OCI-LY7 (cell line): Measurements from ENCODE around the gene AICDA. TPM values are rescaled to one million over a fixed set of nuclear protein-coding genes. Genes with fewer than 3 reads are reported as not detected.
"Not testable (repeated sequence)": the region's sequence is repeated elsewhere in the genome, so short reads cannot be mapped to it uniquely, and the experiment has no call there.

Experiments used
- BruUV-seq: library from RNA; stranded (reverse); fragments of 400-500 nt; replicated peaks from 2 replicates; lab custom pipeline; 2021; lab: Mats Ljungman, UMichigan
- CTCF ChIA-PET: fragments of 300-600 bp; sonication (Branson Sonifier 250); formaldehyde crosslinking; loops from one replicate; lab custom pipeline; 2022; ENCODE audit warnings: antibody characterized with exemption; ENCODE audit not compliant: unreplicated experiment; lab: Charles Lee
- POLR2A ChIA-PET: fragments of 300-600 bp; sonication (Branson Sonifier 250); formaldehyde crosslinking; loops from one replicate; lab custom pipeline; 2022; ENCODE audit warnings: antibody characterized with exemption; lab: Charles Lee
- DNase-seq: peaks from one replicate; pipeline ENCODE4 v3.0.0-alpha.2; 2015; ENCODE audit warnings: low spot score
- H2AFZ ChIP-seq: fragments of 200-600 bp; sonication (generic), shearing (Covaris generic); 2 replicates; pipeline ENCODE4 v1.6.1; 2014; ENCODE audit warnings: mild to moderate bottlenecking, antibody characterized with exemption, low read length, moderate library complexity
- H3K27ac ChIP-seq: fragments of 200-600 bp; sonication (generic); 2 replicates; pipeline ENCODE4 v1.5.1; 2014; ENCODE audit warnings: mixed run types, low read depth, mild to moderate bottlenecking, moderate library complexity, low read length, inconsistent platforms; ENCODE audit not compliant: poor library complexity, severe bottlenecking
- H3K36me3 ChIP-seq: fragments of 200-600 bp; sonication (generic); 2 replicates; pipeline ENCODE4 v1.6.1; 2014; ENCODE audit warnings: mild to moderate bottlenecking, antibody characterized with exemption, low read length, moderate library complexity, mixed read lengths; ENCODE audit not compliant: insufficient read depth
- H3K4me1 ChIP-seq: fragments of 200-600 bp; sonication (generic); 2 replicates; pipeline ENCODE4 v1.5.1; 2014; ENCODE audit warnings: mild to moderate bottlenecking, low read length; ENCODE audit not compliant: insufficient read depth, poor library complexity, severe bottlenecking
- H3K4me2 ChIP-seq: fragments of 200-600 bp; sonication (generic); 2 replicates; pipeline ENCODE4 v1.6.1; 2014; ENCODE audit warnings: mild to moderate bottlenecking, low read length
- H3K4me3 ChIP-seq: fragments of 200-600 bp; sonication (generic); 2 replicates; pipeline ENCODE4 v1.5.1; 2014; ENCODE audit warnings: mild to moderate bottlenecking, low read depth, low read length; ENCODE audit not compliant: poor library complexity, severe bottlenecking
- H3K79me2 ChIP-seq: fragments of 200-600 bp; sonication (generic); 2 replicates; pipeline ENCODE4 v1.6.1; 2016; ENCODE audit warnings: low read depth, mild to moderate bottlenecking, low read length, moderate library complexity, mixed read lengths; ENCODE audit not compliant: insufficient read depth
- H3K9me2 ChIP-seq: fragments of 200-600 bp; sonication (generic); 2 replicates; pipeline ENCODE4 v1.6.1; 2016; ENCODE audit warnings: mild to moderate bottlenecking, low read length, mixed read lengths; ENCODE audit not compliant: insufficient read depth
- H3K9me3 ChIP-seq: fragments of 200-600 bp; sonication (generic); 2 replicates; pipeline ENCODE4 v1.6.1; 2014; ENCODE audit warnings: mild to moderate bottlenecking, mixed run types, low read length, mixed read lengths
- H4K20me1 ChIP-seq: fragments of 200-600 bp; sonication (generic); 2 replicates; pipeline ENCODE4 v1.6.1; 2014; ENCODE audit warnings: mild to moderate bottlenecking, antibody characterized with exemption, low read length, moderate library complexity, mixed read lengths; ENCODE audit not compliant: insufficient read depth
- CTCF ChIP-seq: fragments of 200-600 bp; sonication (generic); conservative IDR thresholded peaks from 2 replicates; pipeline ENCODE4 v1.5.1; 2014; ENCODE audit warnings: mild to moderate bottlenecking, antibody characterized with exemption, low read length, moderate library complexity, mixed read lengths
- EZH2phosphoT487 ChIP-seq: fragments of 200-600 bp; sonication (generic); IDR thresholded peaks from 2 replicates; pipeline ENCODE4 v1.6.1; 2018; ENCODE audit warnings: low read depth, borderline replicate concordance, mild to moderate bottlenecking, mixed run types, antibody characterized with exemption, low read length, moderate library complexity, mixed read lengths
- intact Hi-C: fragments of 100-400 bp; cut with micrococcal nuclease; formaldehyde crosslinking; loops from one replicate; pipeline ENCODE4 v1.10.0; 2022; ENCODE audit not compliant: unreplicated experiment
- total RNA-seq, 2 experiments: library from RNA; depleted of rRNA in 1 of 2; stranded (reverse); fragments of >200 nt in 1 of 2; shearing (Covaris generic) in 1 of 2; gene quantifications; 2 replicates each; pipeline ENCODE4 v1.2.3, GENCODE V29; 2014 to 2022

The AICDA gene
- total RNA-seq, 2 experiments from 2014 or later = 32.4 to 38.5 TPM

GRCh38 chr12:8590842-8591545 is 21.7 kb downstream of the AICDA start:
- ChIA-PET CTCF (interaction anchor here (0.8 to 2.7 kb wide), 4 partner anchors 13 to 47 kb away, joined by 3 to 12 read pairs (median 4); no protein-coding TSS in a partner anchor), POLR2A (interaction anchor here (0.5 to 5.8 kb wide), 13 partner anchors 10 to 688 kb away, joined by 3 to 48 read pairs (median 4); partner anchors contain the start of gene AICDA)
- intact Hi-C loops = loop anchor here (5.0 kb wide), 1 partner anchor 49 kb away; the partner anchor contains the start of gene CLEC4E
- peak overlapping the region; percentile 77 for H3K4me2 ChIP-seq
- TF ChIP-seq EZH2phosphoT487 = no peak
- TF ChIP-seq CTCF = peak; percentile 70
- peak overlapping the region; percentile 42 for H3K4me3 ChIP-seq
- H2AFZ ChIP-seq = peak overlapping the region; percentile 100
- no peaks in the 10 kb centered on the region for H4K20me1 ChIP-seq
- no peaks in the 10 kb centered on the region for H3K36me3 ChIP-seq
- no peaks in the 10 kb centered on the region for H3K9me2 ChIP-seq
- H3K9me3 ChIP-seq = no peaks in the 10 kb centered on the region
- BruUV-seq = no TSS peak
- DNase-seq = peak; percentile 61
- no peaks in the 10 kb centered on the region for H3K79me2 ChIP-seq
- H3K4me1 ChIP-seq = peaks cover 14% of the 10 kb centered on the region
- peak overlapping the region; percentile 22 for H3K27ac ChIP-seq

- DNase-seq = no peak
- Histone ChIP-seq H3K4me1 (peaks cover 14% of the 10 kb centered on the region), H3K9me2 (no peaks in the 10 kb centered on the region), H3K4me2 (no peak overlapping the region), H3K9me3 (no peaks in the 10 kb centered on the region), H4K20me1 (no peaks in the 10 kb centered on the region), H3K36me3 (no peaks in the 10 kb centered on the region), H2AFZ (no peak overlapping the region), H3K27ac (no peak overlapping the region), H3K4me3 (no peak overlapping the region), H3K79me2 (no peaks in the 10 kb centered on the region)
- intact Hi-C loops = loop anchor here (5.0 kb wide), 1 partner anchor 47 kb away; the partner anchor contains the start of gene CLEC4E
- POLR2A ChIA-PET = interaction anchor here (0.6 to 5.8 kb wide), 4 partner anchors 7 to 21 kb away, joined by 5 to 48 read pairs (median 6); partner anchors contain the start of gene AICDA
- TF ChIP-seq CTCF (no peak), EZH2phosphoT487 (no peak)
- CTCF ChIA-PET = interaction anchor here (0.6 to 2.7 kb wide), 2 partner anchors 12 to 35 kb away, joined by 3 to 12 read pairs; no protein-coding TSS in a partner anchor
- BruUV-seq = no TSS peak
Observed at GRCh38 chr12:8589679-8590078, 23.0 kb downstream of the AICDA start.

GRCh38 chr12:8584478-8584877 is 28.2 kb downstream of the AICDA start:
- BruUV-seq, CTCF ChIA-PET, H2AFZ ChIP-seq, DNase-seq, H3K27ac ChIP-seq, POLR2A ChIA-PET, H3K4me2 ChIP-seq, H3K9me2 ChIP-seq, H3K79me2 ChIP-seq, H3K9me3 ChIP-seq, H3K4me3 ChIP-seq, H3K36me3 ChIP-seq, intact Hi-C loops, H4K20me1 ChIP-seq: not testable (repeated sequence)
- peak; percentile 34; the same call in 1 of the 2 replicates for TF ChIP-seq CTCF
- H3K4me1 ChIP-seq = peaks cover 12% of the 10 kb centered on the region
